Measurements from ENCODE around the gene ABO. TPM values are rescaled to one million over a fixed set of nuclear protein-coding genes. Genes with fewer than 3 reads are reported as not detected.
"Not testable (repeated sequence)": the region's sequence is repeated elsewhere in the genome, so short reads cannot be mapped to it uniquely, and the experiment has no call there.

ABO gene
- total RNA-seq, 2 donors from 2014 or later: 3.9 to 9.2 TPM

- ATAC-seq (no peak), DNase-seq (no peak)
- no peaks in the 10 kb centered on the region for H3K27me3 ChIP-seq
- 60 to 64% methylated on average over 17 of the region's 17 CpGs for WGBS, 2 donors
- H3K4me1 ChIP-seq: peaks cover 13% of the 10 kb centered on the region
- intact Hi-C loops (cut with DNase I): no loop called here
- TF ChIP-seq CTCF (IDR thresholded peaks at IDR 0.05): no peak
- no peak for TF ChIP-seq POLR2A (IDR thresholded peaks at IDR 0.05)
- no peaks in the 10 kb centered on the region for H3K9me3 ChIP-seq
- H3K27ac ChIP-seq: peak overlapping the region in 2 of 4 donors; percentile 12 to 66
- no peaks in the 10 kb centered on the region for H3K36me3 ChIP-seq (replicated peaks in 1 of 2; ENCODE audit: insufficient read depth in 1 of 2, low read depth in 2 of 2)
- no peak overlapping the region for H3K4me3 ChIP-seq
Measured at GRCh38 chr9:133237035-133237731, 37.8 kb downstream of the ABO start.

- 62 to 64% methylated on average over 16 to 19 of the region's 19 CpGs for WGBS, 2 donors
- DNase-seq; ATAC-seq; intact Hi-C loops (cut with DNase I); H3K9me3 ChIP-seq; H3K4me3 ChIP-seq; H3K36me3 ChIP-seq (replicated peaks in 1 of 2; ENCODE audit: insufficient read depth in 1 of 2, low read depth in 2 of 2); H3K27me3 ChIP-seq: not testable (repeated sequence)
- H3K27ac ChIP-seq: peak overlapping the region in 1 of 4 donors; percentile 12
- H3K4me1 ChIP-seq: peaks cover 13% of the 10 kb centered on the region
Measured at GRCh38 chr9:133236291-133237034, 38.5 kb downstream of the ABO start.

- H3K4me1 ChIP-seq: peaks cover 13% of the 10 kb centered on the region
- no peaks in the 10 kb centered on the region for H3K27me3 ChIP-seq
- WGBS, 2 donors: 57 to 69% methylated on average over 6 to 11 of the region's 11 CpGs
- TF ChIP-seq POLR2A (IDR thresholded peaks at IDR 0.05): no peak
- TF ChIP-seq CTCF (IDR thresholded peaks at IDR 0.05): no peak
- ATAC-seq: no peak
- no peak overlapping the region for H3K27ac ChIP-seq
- no peak for DNase-seq
- no peaks in the 10 kb centered on the region for H3K36me3 ChIP-seq (replicated peaks in 1 of 2; ENCODE audit: insufficient read depth in 1 of 2, low read depth in 2 of 2)
- no peak overlapping the region for H3K4me3 ChIP-seq
- intact Hi-C loops (cut with DNase I): no loop called here
- no peaks in the 10 kb centered on the region for H3K9me3 ChIP-seq
Measured at GRCh38 chr9:133235549-133236222, 39.3 kb downstream of the ABO start.

- WGBS, 2 donors: 85 to 87% methylated on average over 20 to 30 of the region's 31 CpGs
- Histone ChIP-seq H3K27ac (no peak overlapping the region), H3K4me1 (peaks cover 13% of the 10 kb centered on the region), H3K36me3 (replicated peaks in 1 of 2; ENCODE audit: insufficient read depth in 1 of 2, low read depth in 2 of 2) (no peaks in the 10 kb centered on the region), H3K9me3 (no peaks in the 10 kb centered on the region), H3K27me3 (no peaks in the 10 kb centered on the region), H3K4me3 (no peak overlapping the region)
- intact Hi-C loops (cut with DNase I): no loop called here
- ATAC-seq (no peak), DNase-seq (no peak)
- TF ChIP-seq POLR2A (IDR thresholded peaks at IDR 0.05): no peak
- no peak for TF ChIP-seq CTCF (IDR thresholded peaks at IDR 0.05)
Measured at GRCh38 chr9:133234577-133235322, 40.3 kb downstream of the ABO start.
